GM18868 (cell line): ENCODE data around the gene BRSK2.

ENCODE experiments used
- ATAC-seq: cut with Tn5 transposase; IDR thresholded peaks from one replicate; pipeline ENCODE4 v1.9.1; 2021; ENCODE audit warnings: mild to moderate bottlenecking, moderate library complexity; ENCODE audit not compliant: unreplicated experiment

BRSK2 gene

DNA sequence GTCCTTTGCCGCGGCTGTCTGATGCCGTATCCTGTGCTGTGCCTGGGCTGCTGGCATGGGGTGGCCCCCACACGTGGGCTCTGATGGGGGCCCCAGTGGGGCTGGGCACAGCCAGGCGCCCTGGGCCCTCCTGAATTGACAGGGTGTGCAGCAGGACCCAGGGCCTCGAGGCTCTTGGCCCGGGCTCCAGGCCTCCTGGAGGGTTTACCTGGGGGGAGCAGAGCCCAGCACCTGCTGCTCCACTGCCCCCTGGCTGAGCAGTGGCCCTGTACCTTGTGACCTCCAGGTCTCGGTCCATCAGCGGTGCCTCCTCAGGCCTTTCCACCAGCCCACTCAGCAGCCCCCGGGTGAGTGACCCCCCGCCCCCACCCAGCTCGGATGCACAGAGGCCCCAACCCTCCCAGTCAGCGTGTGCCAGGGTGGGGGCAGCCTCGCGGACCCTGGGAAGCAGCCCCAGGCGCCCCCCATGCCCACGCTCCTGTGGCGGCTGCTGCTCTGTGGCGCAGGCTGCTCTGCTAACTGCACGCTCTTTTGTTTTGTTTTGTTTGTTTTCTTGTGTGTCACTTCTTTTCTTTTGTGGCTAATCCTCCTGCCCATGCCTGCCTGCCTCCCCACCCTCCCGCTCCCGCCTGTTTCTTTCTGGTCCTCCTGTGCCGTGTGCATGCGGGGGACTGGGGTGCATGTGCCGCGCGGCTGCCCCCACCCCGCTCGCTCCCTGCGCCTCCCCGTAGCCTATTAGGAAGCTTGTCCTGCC lies 59.9 kb downstream of the BRSK2 start:
- no peak for ATAC-seq

GRCh38 chr11:1450344-1450875 lies 60.7 kb downstream of the BRSK2 start:
- ATAC-seq: no peak

- ATAC-seq: no peak
Measured at GRCh38 chr11:1450949-1451710, 61.4 kb downstream of the BRSK2 start.

DNA sequence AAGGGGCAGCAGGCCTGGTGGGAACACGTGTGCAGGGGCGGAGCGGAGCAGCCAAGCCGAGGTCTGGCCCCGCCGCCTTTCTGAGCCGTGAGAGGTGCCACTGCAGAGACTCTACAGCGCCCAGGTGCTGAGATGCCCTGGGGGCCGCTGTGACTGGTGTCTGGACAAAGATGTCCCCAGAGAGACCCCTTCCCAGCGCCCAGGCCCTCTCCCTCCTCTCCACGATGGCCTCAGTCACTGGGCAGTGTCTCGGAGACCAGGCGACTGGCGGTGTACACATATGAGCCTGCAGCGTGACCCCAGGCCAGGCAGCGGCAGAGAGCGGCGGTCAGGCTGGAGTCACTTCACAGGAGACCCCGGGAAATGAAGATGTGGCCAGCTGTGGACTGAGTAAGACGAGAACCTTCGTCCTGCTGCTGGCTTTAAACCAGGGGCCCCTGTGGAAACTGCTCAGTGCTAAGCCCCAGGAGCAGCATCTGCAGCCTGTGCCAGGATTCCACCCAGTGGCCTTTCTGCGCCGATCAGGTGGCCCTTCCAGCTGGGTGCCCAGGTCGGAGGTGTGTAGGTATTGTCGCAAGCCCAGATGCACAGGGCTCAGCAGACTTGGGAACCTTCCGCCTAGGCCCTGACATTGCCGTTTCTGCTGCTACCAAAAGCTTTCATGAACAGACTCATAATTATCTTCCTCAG lies 62.2 kb downstream of the BRSK2 start:
- ATAC-seq: no peak

DNA sequence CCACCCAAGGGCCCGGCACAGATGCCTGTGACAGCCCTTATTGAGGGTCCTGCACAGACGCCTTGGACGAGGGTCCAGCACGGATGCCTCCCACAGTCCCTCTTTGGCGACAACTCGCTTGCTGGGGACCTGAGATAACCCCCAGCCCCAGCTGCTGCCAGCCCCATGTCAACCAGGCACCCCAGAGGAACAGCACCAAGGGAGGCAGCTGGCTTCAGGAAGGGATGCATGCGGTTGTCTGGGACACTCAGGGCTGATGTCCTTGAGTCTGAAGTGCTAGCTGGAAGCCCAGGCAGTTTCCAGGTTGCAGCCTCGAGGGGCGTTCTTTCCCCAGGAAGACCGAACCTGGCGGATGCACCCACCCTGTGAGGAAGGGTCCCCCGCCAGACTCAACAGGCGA lies 63.0 kb downstream of the BRSK2 start:
- ATAC-seq: no peak

- no peak for ATAC-seq
Measured at GRCh38 chr11:1453611-1454034, 63.9 kb downstream of the BRSK2 start.

DNA sequence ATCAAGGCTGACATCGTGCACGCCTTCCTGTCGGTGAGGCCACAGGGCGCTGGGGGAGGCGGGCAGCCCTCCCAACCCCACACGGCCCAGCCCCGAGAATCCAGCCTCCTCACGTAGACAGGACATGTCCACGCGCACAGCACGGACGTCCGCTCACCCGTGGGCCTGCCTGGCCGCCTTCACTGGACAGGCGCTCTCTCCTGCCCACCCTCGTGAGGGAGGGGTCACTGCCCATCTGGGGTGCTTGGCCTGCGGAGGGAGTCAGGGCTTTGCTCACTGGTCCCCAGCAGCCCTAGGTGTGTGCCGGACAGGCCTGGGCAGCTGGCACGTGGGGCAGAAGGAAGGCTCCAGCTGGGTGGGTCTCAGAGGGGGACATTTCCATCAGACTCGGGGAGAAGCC lies 64.8 kb downstream of the BRSK2 start:
- ATAC-seq: no peak

DNA sequence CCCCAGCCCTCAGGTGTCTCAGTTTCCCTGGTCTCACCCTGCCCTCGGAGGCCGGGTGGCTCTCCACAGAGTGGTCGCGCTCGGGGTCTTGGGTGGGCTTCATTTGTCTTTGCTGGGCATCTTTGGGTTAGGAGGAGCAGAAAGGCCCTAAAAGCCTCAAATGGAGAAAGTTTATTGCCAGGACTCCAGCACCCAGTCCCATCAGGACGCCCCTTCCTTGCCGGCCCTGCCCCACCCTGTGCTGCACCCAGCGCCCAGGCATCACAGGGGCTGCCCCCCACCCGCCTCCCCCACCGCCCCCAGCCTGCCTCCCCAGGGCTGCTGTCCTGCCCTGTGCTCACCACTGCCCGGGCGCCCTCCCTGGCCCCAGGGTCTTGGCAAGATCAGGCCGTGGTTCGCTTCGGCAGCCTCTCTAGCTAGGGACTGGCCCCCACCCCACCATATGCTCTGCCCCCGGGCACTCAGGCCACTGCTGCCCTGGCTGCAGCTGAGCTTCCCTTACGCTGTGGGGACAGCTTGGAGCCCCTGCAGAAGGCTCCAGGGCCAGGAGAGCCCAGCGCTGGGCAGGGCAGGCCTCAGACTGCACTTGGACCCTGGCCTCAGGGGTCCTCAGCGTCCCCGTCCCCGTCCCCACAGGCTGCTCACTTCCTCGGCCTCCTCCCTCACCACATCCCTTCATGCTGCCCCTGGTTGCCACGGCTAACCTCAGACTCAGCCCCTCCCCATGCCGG lies 65.5 kb downstream of the BRSK2 start:
- ATAC-seq: no peak

GRCh38 chr11:1455763-1456060 lies 66.0 kb downstream of the BRSK2 start:
- no peak for ATAC-seq

DNA sequence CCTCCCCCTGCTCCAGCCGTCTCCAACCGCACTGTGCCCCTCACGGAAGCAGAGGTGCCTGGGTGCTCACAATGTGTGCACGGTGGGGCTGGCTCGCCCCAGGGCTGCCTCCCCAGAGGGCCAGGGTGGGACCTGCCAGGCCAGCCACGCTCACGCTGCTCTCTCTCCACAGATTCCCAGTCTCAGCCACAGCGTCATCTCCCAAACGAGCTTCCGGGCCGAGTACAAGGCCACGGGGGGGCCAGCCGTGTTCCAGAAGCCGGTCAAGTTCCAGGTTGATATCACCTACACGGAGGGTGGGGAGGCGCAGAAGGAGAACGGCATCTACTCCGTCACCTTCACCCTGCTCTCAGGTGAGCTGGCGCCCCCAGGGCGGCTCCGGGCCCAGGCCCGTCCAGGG lies 66.4 kb downstream of the BRSK2 start:
- ATAC-seq: no peak

DNA sequence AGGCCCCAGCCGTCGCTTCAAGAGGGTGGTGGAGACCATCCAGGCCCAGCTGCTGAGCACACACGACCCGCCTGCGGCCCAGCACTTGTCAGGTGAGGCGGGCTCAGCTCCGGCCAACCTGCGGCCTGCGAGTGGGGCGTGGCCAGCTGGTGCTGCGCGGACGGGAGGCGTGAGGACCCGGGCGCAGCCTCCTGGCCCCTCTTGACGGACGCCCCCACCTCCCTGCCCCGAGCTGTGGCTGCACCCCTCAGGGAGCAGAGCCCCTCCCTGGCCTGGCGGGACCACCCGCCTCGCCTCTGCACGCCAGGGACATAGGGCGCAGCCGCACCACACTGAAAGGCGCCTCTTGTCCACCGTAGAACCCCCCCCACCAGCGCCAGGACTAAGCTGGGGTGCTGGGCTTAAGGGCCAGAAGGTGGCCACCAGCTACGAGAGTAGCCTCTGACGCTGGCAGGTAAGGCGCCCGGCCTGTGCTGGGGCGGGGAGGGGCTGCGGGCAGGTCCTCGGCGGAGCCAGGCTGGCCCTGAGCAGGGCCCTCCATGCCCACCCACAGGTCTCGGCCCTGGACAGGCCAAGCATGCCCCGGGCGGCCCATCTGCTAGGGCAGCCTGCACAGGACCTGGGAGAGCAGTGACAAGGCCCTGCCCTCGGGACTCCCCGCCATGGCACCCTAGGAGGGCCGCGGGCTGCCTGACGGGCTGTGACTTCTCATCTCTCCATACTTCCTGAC lies 67.0 kb downstream of the BRSK2 start:
- ATAC-seq: no peak

DNA sequence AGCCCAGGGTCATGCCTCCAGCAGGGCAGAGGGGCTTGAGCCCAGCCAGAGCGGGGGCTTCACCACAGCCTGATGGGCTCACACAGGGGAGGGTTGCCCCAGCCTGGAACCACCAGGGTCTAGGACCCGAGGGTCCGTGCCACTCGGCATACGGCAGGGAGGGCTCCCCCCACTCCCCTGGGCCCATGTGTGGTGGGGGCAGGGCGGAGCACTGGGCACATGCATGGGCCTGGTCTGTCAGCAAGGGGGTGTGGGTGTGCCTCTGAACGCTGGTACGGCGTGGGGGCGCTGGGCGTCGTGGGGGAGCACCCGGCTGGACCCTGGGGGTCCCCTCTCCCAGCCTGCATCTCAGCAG lies 67.6 kb downstream of the BRSK2 start:
- no peak for ATAC-seq

DNA sequence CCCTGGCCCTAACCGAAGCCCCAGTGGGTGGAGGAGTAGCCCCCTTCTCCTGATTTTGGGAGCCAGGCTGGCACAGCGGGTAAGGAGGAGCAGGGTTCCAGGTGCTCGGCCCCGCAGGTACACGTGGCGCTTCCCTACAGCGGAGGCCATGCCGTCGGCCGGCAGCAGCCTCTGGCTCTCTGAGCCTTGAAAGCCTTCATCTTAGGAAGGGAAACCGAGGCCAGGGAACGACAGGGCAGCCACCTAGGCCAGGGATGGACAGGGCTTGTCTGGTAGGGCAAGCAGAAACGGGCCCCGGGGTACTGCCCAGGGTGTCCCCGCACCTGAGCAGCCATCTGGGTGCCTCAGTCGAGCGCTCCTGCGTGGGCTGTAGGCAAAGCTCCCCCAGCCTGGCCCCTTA lies 68.1 kb downstream of the BRSK2 start:
- ATAC-seq: no peak

- no peak for ATAC-seq
Measured at GRCh38 chr11:1458340-1459218, 68.8 kb downstream of the BRSK2 start.

DNA sequence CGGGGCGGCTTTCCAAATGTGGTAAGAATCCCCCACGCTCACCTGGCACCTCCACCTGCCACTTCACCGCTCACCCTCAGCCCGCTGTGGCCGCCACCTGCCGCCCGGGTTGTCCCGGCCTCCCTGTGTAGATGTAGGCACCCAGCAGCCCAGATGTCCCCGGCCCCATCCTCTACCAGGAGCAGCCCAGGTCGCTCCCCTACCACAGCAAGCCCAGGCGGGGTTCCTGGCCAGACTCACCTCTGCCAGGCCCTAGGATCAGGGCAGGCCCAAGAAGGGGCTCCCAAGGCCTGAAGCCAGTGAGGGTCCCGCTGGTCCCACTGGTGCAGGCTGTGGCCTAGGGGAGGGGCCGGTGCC lies 69.5 kb downstream of the BRSK2 start:
- ATAC-seq: no peak

GRCh38 chr11:1459764-1460395 lies 70.1 kb downstream of the BRSK2 start:
- no peak for ATAC-seq

GRCh38 chr11:1460396-1460985 lies 70.8 kb downstream of the BRSK2 start:
- ATAC-seq: no peak

DNA sequence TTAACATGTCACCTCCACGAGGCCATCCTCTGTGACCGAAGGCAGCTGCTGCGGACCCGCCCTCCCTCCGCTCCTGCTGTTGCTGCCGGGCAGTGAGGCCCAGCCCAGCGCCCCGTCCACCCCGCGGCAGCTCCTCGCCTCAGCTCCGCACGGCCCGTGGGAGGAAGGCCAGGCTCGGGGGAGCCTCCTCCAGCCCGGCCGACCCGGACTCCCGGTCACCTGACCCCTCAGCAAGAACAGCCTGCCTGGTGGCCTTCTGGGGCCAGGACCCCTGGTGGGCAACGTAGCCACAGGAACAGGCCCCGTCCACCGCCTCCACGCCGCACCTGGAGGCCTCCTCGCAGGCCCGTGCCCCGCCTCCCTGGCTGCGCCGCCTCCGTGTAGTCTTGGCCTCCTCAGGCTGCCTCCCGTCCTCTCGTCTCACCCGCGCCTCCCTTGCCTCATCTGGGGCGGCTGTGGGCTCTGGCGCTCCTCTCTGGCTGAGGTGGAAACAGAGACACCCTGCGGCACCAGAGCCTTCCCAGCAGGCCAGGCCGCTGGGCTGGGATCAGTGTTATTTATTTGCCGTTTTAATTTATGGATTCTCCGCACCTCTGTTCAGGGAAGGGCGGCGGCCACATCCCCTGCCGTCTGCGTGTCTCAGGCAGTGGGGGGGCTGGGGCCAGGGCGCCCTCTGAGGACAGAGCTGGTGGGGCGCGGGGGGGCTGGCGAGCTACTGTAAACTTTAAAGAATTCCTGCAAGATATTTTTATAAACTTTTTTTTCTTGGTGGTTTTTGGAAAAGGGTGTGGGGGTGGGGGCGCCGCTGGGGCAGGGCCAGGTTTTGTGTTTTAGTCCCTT lies 71.5 kb downstream of the BRSK2 start:
- no peak for ATAC-seq
